ENCODE measurements around the gene KCNQ2. TPM values are rescaled to one million over a fixed set of nuclear protein-coding genes. Genes with fewer than 3 reads are reported as not detected.

Gene KCNQ2
- total and polyA plus RNA-seq, 8 donors: 8.4 to 19.1 (median 14.1) TPM; not detected in 2

DNA sequence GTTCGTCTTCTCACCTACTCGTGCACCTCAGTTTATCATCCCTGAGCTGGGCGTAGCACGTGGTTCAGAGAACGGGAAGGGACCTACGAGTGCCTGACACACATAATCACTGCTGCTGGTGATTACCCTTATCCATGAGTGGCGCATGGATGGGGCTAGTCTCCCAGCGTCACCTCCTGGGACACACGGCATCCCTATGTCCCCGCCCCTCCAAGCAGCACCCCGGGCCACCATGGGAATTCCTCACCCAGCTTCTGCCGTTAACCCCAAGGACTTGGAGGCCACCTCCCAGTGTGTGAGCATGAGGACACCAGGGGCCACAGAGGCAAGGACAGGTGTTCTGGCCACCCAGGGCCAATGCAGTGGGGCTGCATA lies 121.1 kb downstream of the KCNQ2 start:
- Histone ChIP-seq H3K4me3 (no peak overlapping the region), H3K27ac (no peak overlapping the region), H3K36me3 (no peaks in the 10 kb centered on the region), H3K9me3 (no peaks in the 10 kb centered on the region), H3K4me1 (no peaks in the 10 kb centered on the region), H3K27me3 (peaks cover 0 to 62% of the 10 kb centered on the region in 2 donors)
- no peak for TF ChIP-seq CTCF (IDR thresholded peaks at IDR 0.05)
- ATAC-seq: no peak
- intact Hi-C loops (cut with DNase I): no loop called here
- peak in 1 of 4 donors; percentile 33 for DNase-seq

- Histone ChIP-seq H3K36me3 (no peaks in the 10 kb centered on the region), H3K27ac (no peak overlapping the region), H3K4me1 (no peaks in the 10 kb centered on the region), H3K27me3 (peaks cover 0 to 64% of the 10 kb centered on the region in 2 donors), H3K9me3 (no peaks in the 10 kb centered on the region), H3K4me3 (no peak overlapping the region)
- intact Hi-C loops (cut with DNase I): no loop called here
- no peak for TF ChIP-seq CTCF (IDR thresholded peaks at IDR 0.05)
- DNase-seq: peak in 1 of 4 donors; percentile 59
- ATAC-seq: no peak
These were observed 121.7 kb downstream of the KCNQ2 start for GRCh38 chr20:63350597-63351325.

Other genes with a start within 250 kb of the KCNQ2 start
- gene BIRC7, start 236.8 kb downstream of the KCNQ2 start, total RNA-seq: under 1 TPM; 0.29 to 0.64 TPM
- gene BIRC7, start 236.8 kb downstream of the KCNQ2 start, polyA plus RNA-seq (ENCODE audit: insufficient read length in 6 of 6): under 1 TPM in 2 of 6 donors, not detected in 4; 0.24 to 0.55 TPM
- 1 to 10 TPM in 1 of 2 donors, not detected in 1; 1.1 TPM for gene NKAIN4, start 218.2 kb downstream of the KCNQ2 start, total RNA-seq
- 10 to 100 TPM in 2 of 6 donors, 1 to 10 TPM in 4; 6.0 to 18.1 (median 8.4) TPM for gene NKAIN4, start 218.2 kb downstream of the KCNQ2 start, polyA plus RNA-seq (ENCODE audit: insufficient read length in 6 of 6)
- 10 to 100 TPM; 78.1 to 87.5 TPM for gene ARFGAP1, start 199.8 kb downstream of the KCNQ2 start, total RNA-seq
- gene ARFGAP1, start 199.8 kb downstream of the KCNQ2 start, polyA plus RNA-seq (ENCODE audit: insufficient read length in 6 of 6): 10 to 100 TPM; 53.1 to 87.2 (median 66.5) TPM
- gene COL20A1, start 179.5 kb downstream of the KCNQ2 start, total RNA-seq: not detected
- under 1 TPM; 0.08 to 0.31 (median 0.24) TPM for gene COL20A1, start 179.5 kb downstream of the KCNQ2 start, polyA plus RNA-seq (ENCODE audit: insufficient read length in 6 of 6)
- not detected for gene CHRNA4, start 111.3 kb downstream of the KCNQ2 start, total RNA-seq
- gene CHRNA4, start 111.3 kb downstream of the KCNQ2 start, polyA plus RNA-seq (ENCODE audit: insufficient read length in 6 of 6): 1 to 10 TPM in 3 of 6 donors, under 1 TPM in 3; 0.16 to 1.3 (median 1.00) TPM
- gene EEF1A2, start 26.4 kb upstream of the KCNQ2 start, total RNA-seq: under 1 TPM; 0.47 to 0.50 TPM
- gene EEF1A2, start 26.4 kb upstream of the KCNQ2 start, polyA plus RNA-seq (ENCODE audit: insufficient read length in 6 of 6): under 1 TPM; 0.27 to 0.62 (median 0.31) TPM
- gene PPDPF, start 48.1 kb upstream of the KCNQ2 start, total RNA-seq: 100 to 1,000 TPM; 233 to 662 TPM
- 100 to 1,000 TPM; 155 to 417 (median 277) TPM for gene PPDPF, start 48.1 kb upstream of the KCNQ2 start, polyA plus RNA-seq (ENCODE audit: insufficient read length in 6 of 6)
- gene PTK6, start 64.7 kb upstream of the KCNQ2 start, total RNA-seq: 1 to 10 TPM; 4.5 to 7.3 TPM
- gene PTK6, start 64.7 kb upstream of the KCNQ2 start, polyA plus RNA-seq (ENCODE audit: insufficient read length in 6 of 6): under 1 TPM; 0.53 to 0.75 (median 0.72) TPM
- not detected for gene SRMS, start 75.1 kb upstream of the KCNQ2 start, total RNA-seq
- under 1 TPM in 5 of 6 donors, not detected in 1; 0.08 to 0.27 (median 0.18) TPM for gene SRMS, start 75.1 kb upstream of the KCNQ2 start, polyA plus RNA-seq (ENCODE audit: insufficient read length in 6 of 6)
- gene FNDC11, start 81.5 kb upstream of the KCNQ2 start, total RNA-seq: under 1 TPM; 0.23 to 0.60 TPM
- under 1 TPM; 0.52 to 0.84 (median 0.71) TPM for gene FNDC11, start 81.5 kb upstream of the KCNQ2 start, polyA plus RNA-seq (ENCODE audit: insufficient read length in 6 of 6)
- gene HELZ2, start 101.6 kb upstream of the KCNQ2 start, total RNA-seq: 10 to 100 TPM; 45.8 to 53.3 TPM
- gene HELZ2, start 101.6 kb upstream of the KCNQ2 start, polyA plus RNA-seq (ENCODE audit: insufficient read length in 6 of 6): 10 to 100 TPM; 14.0 to 24.5 (median 18.7) TPM
- gene GMEB2, start 154.4 kb upstream of the KCNQ2 start, total RNA-seq: 1 to 10 TPM; 8.1 to 9.8 TPM
- 10 to 100 TPM in 4 of 6 donors, 1 to 10 TPM in 2; 8.2 to 12.4 (median 10.7) TPM for gene GMEB2, start 154.4 kb upstream of the KCNQ2 start, polyA plus RNA-seq (ENCODE audit: insufficient read length in 6 of 6)
- 10 to 100 TPM; 12.6 to 13.1 TPM for gene STMN3, start 180.8 kb upstream of the KCNQ2 start, total RNA-seq
- 10 to 100 TPM; 29.1 to 47.0 (median 37.0) TPM for gene STMN3, start 180.8 kb upstream of the KCNQ2 start, polyA plus RNA-seq (ENCODE audit: insufficient read length in 6 of 6)
- 10 to 100 TPM; 22.3 to 38.8 TPM for gene RTEL1, start 185.7 kb upstream of the KCNQ2 start, total RNA-seq
- gene RTEL1, start 185.7 kb upstream of the KCNQ2 start, polyA plus RNA-seq (ENCODE audit: insufficient read length in 6 of 6): 10 to 100 TPM; 19.6 to 28.7 (median 21.6) TPM
- 10 to 100 TPM in 1 of 2 donors, 1 to 10 TPM in 1; 3.6 to 17.6 TPM for gene TNFRSF6B, start 224.0 kb upstream of the KCNQ2 start, total RNA-seq
- 1 to 10 TPM; 1.6 to 3.5 (median 2.2) TPM for gene TNFRSF6B, start 224.0 kb upstream of the KCNQ2 start, polyA plus RNA-seq (ENCODE audit: insufficient read length in 6 of 6)
- 10 to 100 TPM; 38.2 to 46.9 TPM for gene ARFRP1, start 235.3 kb upstream of the KCNQ2 start, total RNA-seq
- gene ARFRP1, start 235.3 kb upstream of the KCNQ2 start, polyA plus RNA-seq (ENCODE audit: insufficient read length in 6 of 6): 10 to 100 TPM; 29.1 to 34.9 (median 31.9) TPM
- gene ZGPAT, start 235.4 kb upstream of the KCNQ2 start, total RNA-seq: 10 to 100 TPM; 26.2 to 28.8 TPM
- gene ZGPAT, start 235.4 kb upstream of the KCNQ2 start, polyA plus RNA-seq (ENCODE audit: insufficient read length in 6 of 6): 10 to 100 TPM; 13.7 to 22.7 (median 18.1) TPM